Effector memory CD8-positive, alpha-beta T cell (primary cell): Measurements from ENCODE around the gene CRACDL.

Source experiments
- ATAC-seq: fragments of 150-1000 bp; cut with Tn5 transposase; replicated peaks from 2 replicates; pipeline ENCODE4 v1.10.0; 2021; ENCODE audit warnings: mild to moderate bottlenecking, moderate library complexity
- DNase-seq, 3 experiments: peaks; one replicate each; pipeline ENCODE4 v3.0.0; 2021
- H3K27ac Mint-ChIP-seq, 2 donors: one replicate each; pipeline ENCODE4 v1.8.0; 2022; ENCODE audit warnings: mild to moderate bottlenecking in 2 of 2, mixed read lengths in 2 of 2, moderate library complexity in 2 of 2
- H3K27me3 Mint-ChIP-seq, 2 donors: one replicate each; pipeline ENCODE4 v1.8.0; 2022; ENCODE audit warnings: mixed read lengths in 2 of 2
- H3K36me3 Mint-ChIP-seq: one replicate; pipeline ENCODE4 v1.8.0; 2022; ENCODE audit warnings: mild to moderate bottlenecking, moderate library complexity, mixed read lengths; ENCODE audit not compliant: insufficient read depth
- H3K4me1 Mint-ChIP-seq, 2 donors: one replicate each; pipeline ENCODE4 v1.8.0; 2022; ENCODE audit warnings: low read depth in 2 of 2, mixed read lengths in 2 of 2
- H3K4me3 Mint-ChIP-seq, 2 donors: one replicate each; pipeline ENCODE4 v1.8.0; 2022; ENCODE audit warnings: mild to moderate bottlenecking in 2 of 2, mixed read lengths in 2 of 2, moderate library complexity in 2 of 2
- H3K9me3 Mint-ChIP-seq, 2 donors: one replicate each; pipeline ENCODE4 v1.8.0; 2022; ENCODE audit warnings: mixed read lengths in 2 of 2

Gene CRACDL

GRCh38 chr2:98915751-98916358, 20.2 kb downstream of the CRACDL start:
- H3K27me3 Mint-ChIP-seq: peaks cover 46 to 88% of the 10 kb centered on the region in 2 donors

GRCh38 chr2:98914713-98915580, 21.1 kb downstream of the CRACDL start:
- peaks cover 4% of the 10 kb centered on the region for H3K36me3 Mint-ChIP-seq
- peaks cover 12 to 37% of the 10 kb centered on the region in 2 donors for H3K4me1 Mint-ChIP-seq
- no peak for DNase-seq
- ATAC-seq: no peak
- no peaks in the 10 kb centered on the region for H3K9me3 Mint-ChIP-seq
- H3K4me3 Mint-ChIP-seq: no peak overlapping the region
- peaks cover 42 to 88% of the 10 kb centered on the region in 2 donors for H3K27me3 Mint-ChIP-seq
- peak overlapping the region in 1 of 2 donors; percentile 47 for H3K27ac Mint-ChIP-seq

More at GRCh38 chr2:98915751-98916358, 20.2 kb downstream of the CRACDL start:
- Mint-ChIP-seq H3K9me3 (no peaks in the 10 kb centered on the region), H3K4me3 (no peak overlapping the region), H3K4me1 (peaks cover 12 to 32% of the 10 kb centered on the region in 2 donors), H3K27ac (no peak overlapping the region), H3K36me3 (peaks cover under 1% of the 10 kb centered on the region)
- no peak for DNase-seq
- no peak for ATAC-seq

DNA sequence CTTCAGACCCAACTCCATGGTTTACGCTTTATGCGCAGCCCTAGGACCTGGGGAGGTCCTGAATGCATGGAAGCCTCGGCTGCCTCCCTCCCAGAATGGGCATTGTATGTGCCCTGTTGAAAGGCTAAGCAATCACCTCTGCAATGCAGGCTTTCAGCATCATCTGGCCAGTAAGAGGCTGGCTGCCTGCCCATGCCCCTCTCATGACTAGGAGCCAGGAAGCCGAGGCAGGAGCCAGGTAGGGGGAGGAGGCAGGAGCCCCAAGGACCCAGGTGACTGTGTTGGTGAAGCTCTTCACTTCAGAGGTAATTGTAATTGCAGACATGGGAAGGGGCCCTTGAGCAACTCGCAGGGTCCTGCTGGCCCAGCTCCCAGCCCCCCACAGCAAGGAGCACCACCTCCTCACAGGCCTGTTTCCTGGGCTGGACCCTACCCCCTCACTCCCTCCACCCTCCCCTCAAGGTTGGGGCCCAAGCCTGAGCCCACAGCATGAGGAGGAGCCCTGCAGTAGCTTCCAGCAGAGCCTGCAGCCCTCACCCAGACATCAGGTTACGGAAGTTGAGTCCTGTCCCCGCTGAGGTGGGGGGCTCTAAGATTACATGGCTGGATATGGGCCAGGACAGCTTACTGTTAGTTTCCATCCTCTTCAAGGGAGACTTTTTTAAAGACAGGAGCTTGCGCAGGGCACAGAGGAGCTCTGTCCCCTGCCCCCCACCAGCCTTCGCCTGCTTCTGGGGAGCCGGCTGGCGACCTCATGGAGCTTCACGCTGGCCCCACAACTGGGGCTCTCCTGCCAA, 21.9 kb downstream of the CRACDL start:
- Mint-ChIP-seq H3K4me1 (peaks cover 14 to 45% of the 10 kb centered on the region in 2 donors), H3K27ac (peak overlapping the region in 1 of 2 donors; percentile 47), H3K27me3 (peaks cover 41 to 94% of the 10 kb centered on the region in 2 donors), H3K36me3 (peaks cover 7% of the 10 kb centered on the region), H3K4me3 (no peak overlapping the region), H3K9me3 (no peaks in the 10 kb centered on the region)
- ATAC-seq (no peak), DNase-seq (no peak)

DNA sequence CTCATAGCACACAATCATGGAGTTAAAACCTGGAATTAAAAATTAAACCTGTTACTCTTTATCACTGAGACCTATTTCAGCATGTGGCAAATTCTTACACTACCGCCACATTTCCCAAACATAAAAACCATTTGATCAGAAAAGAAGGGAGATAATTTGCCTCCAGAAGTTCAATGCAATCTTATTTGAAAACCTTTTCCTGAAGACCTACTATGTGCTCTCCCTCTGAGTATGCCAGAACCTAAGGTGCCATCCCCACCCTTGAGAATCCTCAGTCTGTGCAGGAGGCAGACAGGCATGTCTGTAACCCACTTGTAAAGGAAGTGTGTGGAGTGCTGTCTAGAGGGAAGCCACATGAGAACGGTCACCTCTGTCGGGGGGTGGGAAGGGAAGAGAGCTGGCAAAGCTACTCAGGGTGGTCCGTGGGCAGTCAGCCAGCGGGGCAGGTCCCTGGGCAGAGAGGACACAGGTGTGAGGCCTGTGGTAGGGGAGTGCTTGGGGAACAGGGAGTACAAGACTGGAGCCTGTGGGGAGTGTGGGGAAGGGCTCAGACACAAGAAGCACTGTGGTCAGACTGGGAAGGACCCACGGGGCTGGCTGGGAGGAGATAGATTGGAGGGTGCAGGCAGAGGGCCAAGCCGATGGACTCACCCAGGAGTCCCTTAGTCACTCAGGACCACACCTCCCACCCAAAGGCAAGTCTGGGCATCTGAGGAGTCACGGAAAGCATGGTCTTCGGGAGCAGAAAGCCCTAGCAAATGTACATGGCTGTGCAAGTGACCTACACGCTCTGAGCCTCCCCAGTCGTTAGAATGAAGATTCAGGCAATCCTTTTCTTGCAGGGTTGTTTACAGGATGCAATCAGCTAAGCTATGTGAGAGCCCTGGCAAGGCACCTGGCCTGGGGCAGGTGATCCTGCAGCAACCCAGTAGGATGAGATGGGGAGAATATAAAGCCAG, 22.8 kb downstream of the CRACDL start:
- Mint-ChIP-seq H3K4me3 (peak overlapping the region in 1 of 2 donors; percentile 61), H3K27me3 (peaks cover 40 to 94% of the 10 kb centered on the region in 2 donors), H3K27ac (peak overlapping the region in 1 of 2 donors; percentile 57), H3K36me3 (peaks cover 7% of the 10 kb centered on the region), H3K9me3 (no peaks in the 10 kb centered on the region), H3K4me1 (peaks cover 20 to 54% of the 10 kb centered on the region in 2 donors)
- ATAC-seq (no peak), DNase-seq (no peak)

GRCh38 chr2:98912221-98912851, 23.7 kb downstream of the CRACDL start:
- peaks cover 20 to 55% of the 10 kb centered on the region in 2 donors for H3K4me1 Mint-ChIP-seq
- peaks cover 44 to 100% of the 10 kb centered on the region in 2 donors for H3K27me3 Mint-ChIP-seq
- H3K9me3 Mint-ChIP-seq: no peaks in the 10 kb centered on the region
- peak overlapping the region in 1 of 2 donors; percentile 78 for H3K27ac Mint-ChIP-seq
- ATAC-seq (peak; percentile 17), DNase-seq (no peak)
- peaks cover 7% of the 10 kb centered on the region for H3K36me3 Mint-ChIP-seq
- H3K4me3 Mint-ChIP-seq: peak overlapping the region; percentile 37 to 61

DNA sequence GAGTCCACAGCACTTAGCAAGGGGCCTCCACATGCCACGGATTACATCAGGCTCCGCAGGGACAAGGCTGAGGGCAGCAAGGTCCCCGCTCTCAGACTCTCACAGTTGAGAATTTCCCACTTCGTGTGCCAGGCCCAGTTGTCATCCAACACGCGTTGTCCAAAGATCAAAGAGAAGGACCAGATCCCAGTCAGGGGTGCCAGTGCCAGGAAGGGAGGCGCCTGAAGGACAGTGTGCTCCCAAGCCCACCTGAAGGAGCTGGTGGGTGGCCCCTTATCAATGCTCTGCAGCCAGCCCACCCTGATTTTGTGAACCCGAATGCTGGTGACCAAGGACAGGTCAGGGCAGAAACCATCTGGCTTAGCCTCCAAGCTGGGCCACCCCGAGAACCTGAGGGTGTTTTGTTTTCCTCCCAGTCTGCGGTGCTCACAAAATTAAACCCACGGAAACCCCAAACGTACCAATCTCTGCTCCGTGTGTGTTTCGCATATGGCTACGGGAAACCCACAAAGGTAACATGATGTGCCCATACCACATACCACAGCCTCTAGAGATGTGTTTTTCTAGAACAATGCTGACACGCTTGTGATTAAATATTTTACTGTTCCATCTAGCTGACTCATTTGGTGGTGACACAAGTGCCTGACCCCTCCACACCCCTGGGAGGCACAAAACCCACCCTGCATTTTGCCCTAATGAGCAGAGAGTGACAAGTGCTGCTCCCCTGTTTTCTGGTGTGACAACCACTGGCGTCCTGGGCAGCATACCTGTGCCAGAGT, 24.5 kb downstream of the CRACDL start:
- H3K27me3 Mint-ChIP-seq: peaks cover 39 to 100% of the 10 kb centered on the region in 2 donors
- ATAC-seq: peak; percentile 88
- peak overlapping the region; percentile 37 to 61 for H3K4me3 Mint-ChIP-seq
- H3K27ac Mint-ChIP-seq: peak overlapping the region in 1 of 2 donors; percentile 78
- peak in 2 of 3 experiments; percentile 19 to 33 for DNase-seq
- H3K9me3 Mint-ChIP-seq: no peaks in the 10 kb centered on the region
- H3K36me3 Mint-ChIP-seq: peaks cover 7% of the 10 kb centered on the region
- peaks cover 20 to 55% of the 10 kb centered on the region in 2 donors for H3K4me1 Mint-ChIP-seq

- Mint-ChIP-seq H3K4me3 (peak overlapping the region in 1 of 2 donors; percentile 61), H3K27ac (peak overlapping the region in 1 of 2 donors; percentile 78), H3K36me3 (peaks cover 7% of the 10 kb centered on the region), H3K27me3 (peaks cover 36 to 97% of the 10 kb centered on the region in 2 donors), H3K9me3 (no peaks in the 10 kb centered on the region), H3K4me1 (peaks cover 20 to 55% of the 10 kb centered on the region in 2 donors)
- ATAC-seq (no peak), DNase-seq (no peak)
Observed at GRCh38 chr2:98911126-98911375, 25.0 kb downstream of the CRACDL start.

DNA sequence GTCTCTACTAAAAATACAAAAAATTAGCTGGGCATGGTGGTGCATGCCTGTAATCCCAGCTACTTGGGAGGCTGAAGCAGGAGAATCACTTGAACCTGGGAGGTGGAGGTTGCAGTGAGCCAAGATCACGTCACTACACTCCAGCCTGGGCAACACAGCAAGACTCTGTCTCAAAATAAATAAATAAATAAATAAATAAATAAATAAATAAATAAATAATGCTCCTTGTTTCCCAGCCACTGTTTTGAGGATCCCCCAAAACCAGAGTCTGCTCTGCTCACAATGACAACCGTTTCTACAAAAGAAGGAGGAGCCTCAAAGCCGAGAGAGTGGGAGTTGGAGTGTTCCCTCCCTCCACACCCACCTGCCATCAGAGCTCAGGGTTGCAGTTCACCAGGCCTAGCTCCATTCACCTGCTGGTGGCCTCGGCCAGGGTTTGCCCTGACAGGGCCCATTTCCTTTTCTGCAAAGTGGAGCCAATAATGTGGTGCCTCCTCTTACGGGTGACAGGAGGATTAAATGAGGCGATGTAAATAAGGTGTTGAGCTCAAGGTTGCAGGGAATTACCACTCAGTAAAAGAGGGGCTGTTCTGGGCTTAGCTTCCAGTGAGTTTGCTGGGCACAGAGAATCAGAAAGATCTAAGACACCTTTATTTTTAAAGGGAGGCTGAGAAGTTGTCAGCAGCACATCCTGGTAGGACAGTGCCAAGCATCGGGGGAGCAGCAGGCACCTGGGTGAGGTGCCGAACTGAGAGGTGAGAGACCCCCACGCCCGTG, 25.5 kb downstream of the CRACDL start:
- DNase-seq (no peak), ATAC-seq (no peak)
- H3K36me3 Mint-ChIP-seq: peaks cover 7% of the 10 kb centered on the region
- no peak overlapping the region for H3K4me3 Mint-ChIP-seq
- H3K9me3 Mint-ChIP-seq: no peaks in the 10 kb centered on the region
- no peak overlapping the region for H3K27ac Mint-ChIP-seq
- H3K4me1 Mint-ChIP-seq: peaks cover 20 to 55% of the 10 kb centered on the region in 2 donors
- peaks cover 34 to 92% of the 10 kb centered on the region in 2 donors for H3K27me3 Mint-ChIP-seq

DNA sequence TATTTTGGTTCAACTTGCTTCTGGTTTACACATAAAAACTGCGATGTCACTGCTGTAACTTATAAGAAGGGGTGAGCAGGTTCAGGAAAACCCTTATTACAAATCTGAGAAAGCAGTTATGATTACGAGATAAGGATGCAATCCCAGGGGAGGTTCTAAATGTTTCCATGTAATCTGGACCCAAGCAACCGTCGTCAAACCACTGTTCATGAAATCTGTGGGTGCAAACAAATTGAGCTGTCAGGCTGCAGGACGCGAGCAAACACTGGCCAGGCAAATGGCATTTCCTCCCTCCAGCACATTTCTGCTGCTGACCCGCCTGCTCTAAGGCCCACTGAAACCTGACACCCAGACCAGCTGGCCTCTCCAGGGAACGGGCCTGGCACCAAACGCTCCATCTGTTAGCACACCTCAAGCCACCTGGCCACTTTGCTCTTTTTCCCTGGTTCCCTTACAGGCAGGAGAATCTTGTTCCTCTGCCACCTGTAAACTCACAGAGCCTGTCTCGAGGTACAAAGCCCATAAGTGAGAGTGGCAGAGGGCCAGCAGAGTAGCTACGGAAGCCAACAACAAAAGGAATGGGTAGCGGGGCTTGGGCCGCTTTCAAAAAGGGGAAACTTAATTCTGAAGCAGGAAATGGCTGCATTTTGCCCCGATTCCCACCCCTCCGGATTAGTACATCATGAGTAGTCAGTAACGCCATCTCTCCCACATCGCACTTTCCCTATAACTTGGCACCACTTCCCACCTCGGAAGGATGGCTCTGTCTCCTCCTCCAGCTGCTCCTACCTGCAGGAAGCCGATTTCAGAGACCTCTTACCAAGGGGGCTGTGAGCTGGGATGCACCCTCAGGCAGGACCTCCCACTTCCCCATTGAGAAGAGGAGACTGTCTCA, 26.5 kb downstream of the CRACDL start:
- ATAC-seq (no peak), DNase-seq (no peak)
- Mint-ChIP-seq H3K4me1 (peaks cover 20 to 51% of the 10 kb centered on the region in 2 donors), H3K36me3 (peaks cover 7% of the 10 kb centered on the region), H3K4me3 (peak overlapping the region in 1 of 2 donors; percentile 21), H3K27me3 (peaks cover 34 to 82% of the 10 kb centered on the region in 2 donors), H3K9me3 (no peaks in the 10 kb centered on the region), H3K27ac (no peak overlapping the region)

DNA sequence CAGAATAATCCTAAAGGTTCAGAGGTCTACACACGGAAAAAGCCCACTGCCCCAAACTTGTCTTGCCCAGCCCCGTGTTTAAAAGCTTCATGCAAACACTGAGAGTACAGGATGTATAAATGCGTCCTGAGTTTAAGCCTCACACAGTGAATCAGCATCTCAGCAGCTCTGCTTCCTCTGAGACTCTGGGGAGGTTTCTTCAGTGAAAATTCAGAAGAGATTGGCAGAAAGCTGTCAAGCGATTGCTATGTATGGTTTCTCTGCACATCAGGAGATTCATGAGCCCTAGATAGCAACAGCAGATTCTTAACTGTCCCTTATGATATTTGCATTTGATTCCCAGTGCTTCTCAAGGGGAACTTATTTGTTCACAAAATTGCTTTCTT, 27.1 kb downstream of the CRACDL start:
- Mint-ChIP-seq H3K27ac (no peak overlapping the region), H3K27me3 (peaks cover 34 to 76% of the 10 kb centered on the region in 2 donors), H3K4me1 (peaks cover 20 to 51% of the 10 kb centered on the region in 2 donors), H3K4me3 (peak overlapping the region in 1 of 2 donors; percentile 21), H3K36me3 (peaks cover 7% of the 10 kb centered on the region), H3K9me3 (no peaks in the 10 kb centered on the region)
- ATAC-seq: no peak
- no peak for DNase-seq
